HTR-8/SVneo (cell line): ENCODE data around the gene DOCK4.

Source experiments
- DNase-seq: peaks from one replicate; pipeline ENCODE4 v3.0.0; 2011; ENCODE audit warnings: low spot score, mixed read lengths; ENCODE audit not compliant: insufficient read length
- FAIRE-seq: peaks from 2 replicates; lab custom pipeline; 2011; peaks lifted over from hg19 to GRCh38; lab: Jason Lieb, UNC

Gene DOCK4

DNA sequence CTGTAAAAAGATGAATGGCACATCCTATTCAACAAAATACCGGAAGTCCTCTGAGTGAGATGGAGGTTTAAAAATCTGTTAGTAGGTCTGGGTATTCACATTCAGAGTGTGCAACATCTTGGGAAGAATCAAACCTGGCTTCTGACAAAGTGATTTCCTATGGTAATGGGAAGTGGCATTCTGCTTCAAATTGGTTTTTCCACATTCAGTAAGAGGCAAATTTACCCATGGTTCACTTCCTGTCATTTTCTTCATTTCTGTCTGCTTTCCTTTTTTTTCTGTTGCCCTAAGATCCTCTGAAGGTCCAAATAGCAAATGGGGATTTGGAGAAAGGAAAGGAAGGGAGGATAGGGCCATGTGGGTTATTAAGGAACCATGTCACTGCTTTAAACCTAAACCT lies 218.3 kb downstream of the DOCK4 start:
- FAIRE-seq (no peak), DNase-seq (no peak)

GRCh38 chr7:111987115-111987826 lies 218.9 kb downstream of the DOCK4 start:
- FAIRE-seq (no peak), DNase-seq (no peak)

DNA sequence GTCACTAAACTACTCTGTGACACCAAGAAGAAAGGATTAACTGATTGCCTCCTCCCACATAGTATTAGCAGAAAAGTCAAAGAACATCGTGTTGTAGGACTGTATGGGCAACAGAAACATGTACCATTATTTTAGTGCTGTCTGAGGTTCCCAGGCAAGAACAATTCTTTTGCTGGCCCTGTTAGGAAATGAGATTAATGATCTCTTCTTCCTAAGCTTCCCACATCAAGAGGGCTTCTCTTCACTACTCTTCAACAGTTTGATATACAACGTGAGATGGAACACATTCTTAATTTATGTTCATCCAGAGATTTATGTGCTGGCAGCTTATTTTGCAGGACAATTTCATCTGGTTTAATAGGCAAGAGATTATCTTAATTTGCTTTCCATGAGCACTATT lies 219.6 kb downstream of the DOCK4 start:
- no peak for FAIRE-seq
- no peak for DNase-seq

- DNase-seq (no peak), FAIRE-seq (no peak)
Observed at GRCh38 chr7:111985798-111986197, 220.4 kb downstream of the DOCK4 start.

DNA sequence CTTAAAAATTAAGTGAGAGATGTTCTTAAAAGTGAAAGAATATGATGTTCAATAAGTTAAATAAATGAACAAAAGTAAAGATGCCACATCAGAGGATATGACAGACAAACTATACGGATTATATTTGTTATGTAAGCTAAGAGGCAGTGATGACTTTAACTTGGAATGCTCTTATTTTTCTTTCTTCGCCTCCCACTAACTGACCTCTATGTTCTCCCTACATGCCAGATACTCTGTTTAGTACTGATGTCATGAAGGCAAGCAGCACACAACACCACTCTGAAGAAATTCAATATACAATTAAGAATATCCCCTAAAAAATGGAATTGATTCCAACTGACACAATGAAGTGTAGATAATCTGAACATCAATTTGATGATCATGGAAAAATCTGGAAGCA lies 223.4 kb downstream of the DOCK4 start:
- FAIRE-seq = no peak
- DNase-seq = no peak

GRCh38 chr7:111982133-111982532 lies 224.1 kb downstream of the DOCK4 start:
- DNase-seq = no peak
- no peak for FAIRE-seq

DNA sequence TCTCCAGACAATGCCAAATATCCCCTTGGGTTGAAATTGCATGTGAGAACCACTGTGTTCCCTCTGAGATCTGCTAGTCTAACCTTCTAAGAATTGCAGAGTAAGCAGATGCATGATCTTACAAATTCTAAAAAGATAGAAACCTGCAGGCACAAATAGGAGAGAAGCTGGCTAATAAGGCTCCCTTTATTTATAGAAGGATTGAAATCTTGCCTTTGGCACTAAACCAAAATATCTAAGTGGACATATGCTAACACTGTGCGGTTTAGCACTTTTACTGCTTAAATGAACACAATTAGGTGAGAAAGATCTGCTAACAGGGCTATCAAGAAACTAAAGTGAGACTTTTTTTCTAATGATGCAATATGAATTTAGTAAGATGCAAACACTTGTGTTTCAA lies 225.5 kb downstream of the DOCK4 start:
- no peak for DNase-seq
- FAIRE-seq = no peak

- FAIRE-seq (no peak), DNase-seq (no peak)
Observed at GRCh38 chr7:111975346-111975745, 230.9 kb downstream of the DOCK4 start.

GRCh38 chr7:111960984-111961383 lies 245.2 kb downstream of the DOCK4 start:
- FAIRE-seq = no peak
- no peak for DNase-seq

DNA sequence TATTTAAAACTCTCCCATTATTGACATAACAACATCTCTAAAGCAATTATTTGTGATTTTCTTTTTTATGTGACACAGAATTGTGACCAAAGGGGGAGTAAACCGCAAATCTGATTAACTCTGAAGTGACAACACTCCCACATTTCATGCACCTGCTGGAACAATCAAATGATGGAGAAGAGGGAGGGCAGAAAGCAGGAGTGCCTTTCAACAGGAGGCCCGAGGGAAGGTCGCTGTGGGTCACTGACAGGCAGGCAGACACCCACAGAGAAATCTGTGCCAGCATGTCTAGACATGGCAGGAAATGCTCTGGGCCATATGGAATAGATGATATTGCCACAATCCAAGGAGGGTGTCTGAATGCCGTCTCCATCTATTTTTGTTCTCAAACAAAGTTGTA lies 247.3 kb downstream of the DOCK4 start:
- DNase-seq = no peak
- FAIRE-seq = no peak

DNA sequence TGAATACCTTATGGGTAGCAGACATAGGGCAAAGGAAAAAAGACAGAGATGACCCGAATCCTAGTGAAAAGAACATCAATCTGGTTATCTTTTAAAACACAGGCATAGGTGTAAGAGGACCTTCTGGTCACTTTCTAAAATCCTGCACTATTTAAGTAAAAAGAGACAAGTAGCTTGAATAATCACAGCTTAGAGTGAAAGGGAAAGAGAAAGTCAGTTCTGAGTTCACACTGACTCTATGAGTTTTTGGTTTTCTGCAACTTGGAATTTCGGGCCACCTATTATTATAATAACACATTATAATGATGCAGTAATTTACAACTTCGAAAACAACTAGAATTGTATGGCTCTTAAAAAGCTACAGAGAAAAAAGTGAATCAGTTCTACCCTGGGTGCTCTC lies 247.8 kb downstream of the DOCK4 start:
- no peak for FAIRE-seq

DNA sequence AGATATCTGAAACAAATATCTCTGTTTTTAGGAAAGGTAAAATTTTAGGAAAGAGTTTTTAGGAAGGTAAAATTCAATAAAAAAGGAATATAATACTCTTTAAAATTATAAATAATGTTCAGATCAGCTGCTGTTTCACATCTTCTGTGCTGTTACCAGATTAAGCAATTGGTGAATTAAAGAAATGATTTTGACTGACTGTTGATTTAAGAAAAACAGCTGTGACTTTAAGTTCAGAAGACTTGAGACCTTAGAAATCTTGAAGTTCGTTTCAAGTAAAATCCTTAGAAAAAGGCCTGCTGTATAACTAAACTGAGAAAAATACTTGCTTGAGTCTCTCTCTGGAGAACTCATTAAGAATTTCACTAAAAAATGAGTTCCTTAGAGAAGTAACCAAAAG lies 250.6 kb downstream of the DOCK4 start:
- FAIRE-seq (no peak), DNase-seq (no peak)

More for the DNA sequence above, 247.8 kb downstream of the DOCK4 start:
- no peak for DNase-seq

GRCh38 chr7:111954474-111955381 lies 251.5 kb downstream of the DOCK4 start:
- FAIRE-seq = no peak
- DNase-seq = no peak

- DNase-seq (no peak), FAIRE-seq (no peak)
Observed at GRCh38 chr7:111954056-111954455, 252.1 kb downstream of the DOCK4 start.

DNA sequence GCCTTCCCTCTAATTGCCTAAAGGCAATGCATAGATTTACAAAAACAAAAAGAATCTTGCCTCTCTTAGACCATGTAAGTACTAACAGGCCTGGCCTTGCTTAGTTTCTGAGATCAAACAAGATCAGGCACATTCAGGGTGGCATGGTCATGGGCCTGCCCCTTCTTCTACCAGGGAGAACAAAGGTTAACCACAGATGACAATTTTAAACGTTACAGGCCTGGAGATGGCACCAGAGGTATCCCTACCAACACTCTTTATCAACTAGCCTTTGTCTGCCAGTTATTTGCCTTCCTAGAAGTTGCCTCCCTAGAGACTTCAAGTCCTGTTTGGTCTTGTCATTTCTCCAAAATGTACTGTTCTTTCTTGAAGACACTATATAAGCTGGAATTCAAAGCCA lies 252.6 kb downstream of the DOCK4 start:
- FAIRE-seq = no peak
- no peak for DNase-seq

- no peak for DNase-seq
- FAIRE-seq = no peak
Observed at GRCh38 chr7:111952783-111953182, 253.4 kb downstream of the DOCK4 start.

- FAIRE-seq = no peak
- no peak for DNase-seq
Observed at GRCh38 chr7:111951052-111951451, 255.1 kb downstream of the DOCK4 start.

DNA sequence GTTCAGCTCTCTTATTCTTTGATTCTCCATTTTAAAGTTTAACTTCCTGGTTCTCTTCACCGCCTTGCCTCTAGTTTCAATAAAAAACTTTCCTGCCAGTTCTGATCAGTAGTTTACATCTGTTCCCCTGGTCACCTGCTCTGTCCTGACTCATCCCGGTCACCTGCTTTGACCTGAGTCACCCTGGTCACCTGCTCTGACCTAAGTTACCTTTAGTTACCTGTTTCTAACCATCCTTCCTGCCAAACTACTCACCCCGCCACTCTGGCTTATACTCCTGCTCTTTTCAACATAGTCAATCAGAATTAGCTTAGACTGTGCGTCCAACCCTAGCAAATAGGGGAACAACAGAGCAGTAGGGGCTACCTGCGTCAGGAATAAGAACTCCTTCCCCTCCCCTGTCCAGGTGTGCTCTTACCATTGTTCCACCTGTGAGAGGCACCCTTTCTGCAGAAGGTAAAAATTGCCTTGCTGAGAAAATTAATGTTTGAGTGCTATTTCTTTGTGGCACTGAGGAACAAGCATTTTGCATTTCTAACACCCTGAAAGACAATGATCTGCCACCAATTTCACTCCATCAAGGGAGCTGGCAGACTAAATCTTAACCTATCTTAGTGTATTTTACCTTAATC lies 263.6 kb downstream of the DOCK4 start:
- no peak for FAIRE-seq
- DNase-seq = no peak

- no peak for FAIRE-seq
- DNase-seq = no peak
Observed at GRCh38 chr7:111937163-111937562, 269.0 kb downstream of the DOCK4 start.

DNA sequence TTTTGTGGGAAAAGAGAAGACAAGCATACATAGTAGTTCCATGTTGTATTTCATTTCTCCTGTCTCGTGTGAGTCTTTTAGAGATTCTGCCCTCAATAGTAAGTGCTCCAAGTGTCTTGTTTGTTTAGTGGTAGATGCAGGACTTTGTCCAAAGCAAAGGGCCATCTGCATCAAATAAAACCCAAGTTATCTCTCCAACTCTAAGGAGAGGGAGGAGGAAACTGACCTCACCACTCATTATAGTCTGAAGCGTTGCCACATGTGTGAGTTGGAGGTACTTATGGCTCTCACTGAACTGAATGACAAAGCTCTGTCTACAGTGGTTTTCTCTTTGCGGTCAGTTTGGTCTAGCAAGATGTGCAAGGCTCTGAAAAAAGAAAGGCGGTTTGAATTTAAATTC lies 272.6 kb downstream of the DOCK4 start:
- FAIRE-seq (no peak), DNase-seq (no peak)

- FAIRE-seq = no peak
- DNase-seq = no peak
Observed at GRCh38 chr7:111931958-111932357, 274.2 kb downstream of the DOCK4 start.
